Type B pancreatic cell (in vitro differentiated cells): Measurements from ENCODE around the gene MT1F. TPM values are rescaled to one million over a fixed set of nuclear protein-coding genes. Genes with fewer than 3 reads are reported as not detected.

Source experiments
- DNase-seq: peaks from one replicate; pipeline ENCODE4 v3.0.0; 2021; ENCODE audit warnings: mixed read lengths; ENCODE audit not compliant: unreplicated experiment; ENCODE audit errors: extremely low spot score
- H3K27ac Mint-ChIP-seq: 2 replicates; pipeline ENCODE4 v1.8.0; 2021; ENCODE audit warnings: mild to moderate bottlenecking, mixed read lengths
- H3K27me3 Mint-ChIP-seq: 2 replicates; pipeline ENCODE4 v1.8.0; 2021; ENCODE audit warnings: mixed read lengths
- H3K36me3 Mint-ChIP-seq: 2 replicates; pipeline ENCODE4 v1.8.0; 2021; ENCODE audit warnings: mixed read lengths
- H3K4me1 Mint-ChIP-seq: one replicate; pipeline ENCODE4 v1.8.0; 2021; ENCODE audit warnings: mixed read lengths; ENCODE audit not compliant: unreplicated experiment
- H3K4me3 Mint-ChIP-seq: 2 replicates; pipeline ENCODE4 v1.8.0; 2021; ENCODE audit warnings: mild to moderate bottlenecking, mixed read lengths
- H3K9me3 Mint-ChIP-seq: 2 replicates; pipeline ENCODE4 v1.8.0; 2021; ENCODE audit warnings: mixed read lengths
- CTCF ChIP-seq: fragments of 200-600 bp; sonication (generic); conservative IDR thresholded peaks from 2 replicates; pipeline ENCODE4 v1.5.0; 2021; ENCODE audit warnings: antibody characterized with exemption, mild to moderate bottlenecking
- total RNA-seq: library from RNA; stranded (reverse); gene quantifications from 2 replicates; pipeline ENCODE4 v1.2.1, GENCODE V29; 2021; ENCODE audit warnings: low replicate concordance

Gene MT1F
- total RNA-seq, 1 donor from 2014 or later: 6.5 TPM

GRCh38 chr16:56697456-56698155 is 39.8 kb downstream of the MT1F start:
- Mint-ChIP-seq H3K4me1 (peaks cover 9% of the 10 kb centered on the region), H3K4me3 (no peak overlapping the region), H3K27ac (no peak overlapping the region), H3K9me3 (no peaks in the 10 kb centered on the region), H3K36me3 (no peaks in the 10 kb centered on the region), H3K27me3 (no peaks in the 10 kb centered on the region)
- TF ChIP-seq CTCF: no peak
- no peak for DNase-seq

- Mint-ChIP-seq H3K4me1 (peaks cover 9% of the 10 kb centered on the region), H3K9me3 (no peaks in the 10 kb centered on the region), H3K4me3 (no peak overlapping the region), H3K36me3 (no peaks in the 10 kb centered on the region), H3K27me3 (peaks cover 2% of the 10 kb centered on the region), H3K27ac (no peak overlapping the region)
- no peak for DNase-seq
- no peak for TF ChIP-seq CTCF
These were observed 42.4 kb downstream of the MT1F start for GRCh38 chr16:56700195-56700594.

GRCh38 chr16:56700631-56701030 is 42.9 kb downstream of the MT1F start:
- H3K9me3 Mint-ChIP-seq: no peaks in the 10 kb centered on the region
- DNase-seq: no peak
- H3K36me3 Mint-ChIP-seq: no peaks in the 10 kb centered on the region
- H3K27ac Mint-ChIP-seq: no peak overlapping the region
- no peak overlapping the region for H3K4me3 Mint-ChIP-seq
- TF ChIP-seq CTCF: no peak
- H3K4me1 Mint-ChIP-seq: peaks cover 9% of the 10 kb centered on the region
- H3K27me3 Mint-ChIP-seq: peaks cover 2% of the 10 kb centered on the region

GRCh38 chr16:56701534-56701933 is 43.8 kb downstream of the MT1F start:
- no peak for DNase-seq
- TF ChIP-seq CTCF: no peak
- no peak overlapping the region for H3K4me3 Mint-ChIP-seq
- H3K27ac Mint-ChIP-seq: peak overlapping the region; percentile 63
- no peaks in the 10 kb centered on the region for H3K36me3 Mint-ChIP-seq
- peaks cover 9% of the 10 kb centered on the region for H3K4me1 Mint-ChIP-seq
- no peaks in the 10 kb centered on the region for H3K9me3 Mint-ChIP-seq
- peaks cover 2% of the 10 kb centered on the region for H3K27me3 Mint-ChIP-seq

GRCh38 chr16:56702836-56703235 is 45.1 kb downstream of the MT1F start:
- no peak for TF ChIP-seq CTCF
- Mint-ChIP-seq H3K36me3 (no peaks in the 10 kb centered on the region), H3K4me3 (no peak overlapping the region), H3K27ac (peak overlapping the region; percentile 13), H3K27me3 (peaks cover 6% of the 10 kb centered on the region), H3K4me1 (peaks cover 9% of the 10 kb centered on the region), H3K9me3 (no peaks in the 10 kb centered on the region)
- no peak for DNase-seq

Other genes with a start within 250 kb of the MT1F start
- 65.4 and 86.4 TPM in 2 replicates for gene AMFR, start 232.4 kb upstream of the MT1F start, total RNA-seq
- 139 and 148 TPM in 2 replicates for gene NUDT21, start 206.6 kb upstream of the MT1F start, total RNA-seq
- gene OGFOD1, start 206.4 kb upstream of the MT1F start, total RNA-seq: 45.9 and 52.2 TPM in 2 replicates
- 37.6 and 39.6 TPM in 2 replicates for gene BBS2, start 137.9 kb upstream of the MT1F start, total RNA-seq
- not detected in 2 replicates for gene MT4, start 92.9 kb upstream of the MT1F start, total RNA-seq
- not detected in 2 replicates for gene MT3, start 68.4 kb upstream of the MT1F start, total RNA-seq
- gene MT2A, start 49.4 kb upstream of the MT1F start, total RNA-seq: 18.2 and 21.4 TPM in 2 replicates
- gene MT1E, start 32.2 kb upstream of the MT1F start, total RNA-seq: 7.8 and 12.5 TPM in 2 replicates
- not detected in 2 replicates for gene MT1M, start 25.3 kb upstream of the MT1F start, total RNA-seq
- not detected in 2 replicates for gene MT1A, start 19.3 kb upstream of the MT1F start, total RNA-seq
- gene MT1B, start 6.1 kb upstream of the MT1F start, total RNA-seq: not detected in 2 replicates
- gene MT1G, start 10.1 kb downstream of the MT1F start, total RNA-seq: 2.8 and 4.8 TPM in 2 replicates
- gene MT1H, start 11.9 kb downstream of the MT1F start, total RNA-seq: 2.2 and 2.4 TPM in 2 replicates
- gene MT1X, start 24.5 kb downstream of the MT1F start, total RNA-seq: 39.3 and 53.1 TPM in 2 replicates
- gene NUP93, start 72.2 kb downstream of the MT1F start, total RNA-seq: 68.8 and 101 TPM in 2 replicates
- 0.31 and 4.2 TPM in 2 replicates for gene SLC12A3, start 207.2 kb downstream of the MT1F start, total RNA-seq